A549 (cell line): ENCODE measurements around the gene TNFSF15. TPM values are rescaled to one million over a fixed set of nuclear protein-coding genes. Genes with fewer than 3 reads are reported as not detected.

ENCODE experiments used
- ATAC-seq, 2 experiments: fragments of 200-7000 bp in 1 of 2; fragments of >200 bp in 1 of 2; cut with Nextera tagmentation in 1 of 2; cut with Tn5 transposase in 1 of 2; 3 replicates each; pipeline versions ENCODE4 v1.8.0 to v1.9.1; 2018 to 2020; ENCODE audit warnings: mild to moderate bottlenecking in 1 of 2, moderate library complexity in 1 of 2
- CTCF ChIA-PET: fragments of 300-600 bp; sonication (Branson Sonifier 250); formaldehyde crosslinking; extraction: SDS; loops from one replicate; lab custom pipeline; 2021; ENCODE audit warnings: antibody characterized with exemption, inconsistent platforms; lab: Yijun Ruan, JAX
- POLR2A ChIA-PET: fragments of 350-600 bp; formaldehyde crosslinking; extraction: SDS; loops from one replicate; lab custom pipeline; 2021; ENCODE audit warnings: antibody characterized with exemption, inconsistent platforms; lab: Yijun Ruan, JAX
- DNase-seq, 2 experiments: peaks; one replicate each; pipeline versions ENCODE4 v3.0.0 to v3.0.0-alpha.2; 2011 to 2016; ENCODE audit warnings: low read depth in 1 of 2, low spot score in 1 of 2
- FAIRE-seq: peaks from 2 replicates; lab custom pipeline; 2011; peaks lifted over from hg19 to GRCh38; lab: Jason Lieb, UNC
- H3K27ac ChIP-seq, 2 experiments: fragments of >200 bp; sonication (Bioruptor Twin); formaldehyde crosslinking; 3 replicates each; pipeline ENCODE4 v1.5.1; 2016 to 2017
- H3K4me1 ChIP-seq: fragments of >200 bp; sonication (Bioruptor Twin); formaldehyde crosslinking; 3 replicates; pipeline ENCODE4 v1.6.1; 2016
- H3K4me2 ChIP-seq: fragments of >200 bp; sonication (Bioruptor Twin); formaldehyde crosslinking; 3 replicates; pipeline ENCODE4 v1.6.1; 2016
- H3K4me3 ChIP-seq: fragments of >200 bp; sonication (Bioruptor Twin); formaldehyde crosslinking; 3 replicates; pipeline ENCODE4 v1.5.1; 2016
- H3K9me3 ChIP-seq: fragments of >200 bp; sonication (Bioruptor Twin); formaldehyde crosslinking; 3 replicates; pipeline ENCODE4 v1.6.1; 2016
- BHLHE40 ChIP-seq: IDR thresholded peaks from 2 replicates; pipeline ENCODE4 v1.6.1; 2012; ENCODE audit warnings: low read depth, low read length, inconsistent platforms
- CBX2 ChIP-seq: fragments of 200-600 bp; sonication (generic); IDR thresholded peaks from 2 replicates; pipeline ENCODE4 v1.6.1; 2016; ENCODE audit warnings: low read depth, mild to moderate bottlenecking, borderline replicate concordance
- CHD2 ChIP-seq: fragments of 150-350 bp; IDR thresholded peaks from 2 replicates; pipeline ENCODE4 v1.6.1; 2014; ENCODE audit warnings: low read length; ENCODE audit not compliant: partially characterized antibody
- CHD4 ChIP-seq: fragments of 200-600 bp; sonication (generic); IDR thresholded peaks from 2 replicates; pipeline ENCODE4 v1.6.1; 2016; ENCODE audit warnings: antibody characterized with exemption, mild to moderate bottlenecking, borderline replicate concordance
- EHF ChIP-seq: fragments of 250-450 bp; sonication (Bioruptor Pico); IDR thresholded peaks from 2 replicates; pipeline ENCODE4 v1.5.0; 2020; ENCODE audit warnings: mild to moderate bottlenecking
- FOSL2 ChIP-seq, 2 experiments: fragments of 450-650 bp in 1 of 2; fragments of >200 bp in 1 of 2; sonication (Bioruptor Twin) in 1 of 2; formaldehyde crosslinking; IDR thresholded peaks; 2 replicates each; pipeline versions ENCODE4 v1.5.0 to v1.6.1; 2016 to 2020; ENCODE audit warnings: mild to moderate bottlenecking in 1 of 2, moderate library complexity in 1 of 2
- HEYL ChIP-seq: fragments of 250-450 bp; sonication (Bioruptor Pico); IDR thresholded peaks from 2 replicates; pipeline ENCODE4 v1.8.0; 2021; ENCODE audit warnings: mild to moderate bottlenecking, moderate library complexity
- HOXB13 ChIP-seq: fragments of 250-450 bp; sonication (Bioruptor Pico); IDR thresholded peaks from 2 replicates; pipeline ENCODE4 v1.5.0; 2020; ENCODE audit warnings: low read depth, mild to moderate bottlenecking, moderate library complexity
- JUN ChIP-seq, 2 experiments: fragments of >200 bp; sonication (Bioruptor Twin); formaldehyde crosslinking; IDR thresholded peaks; 2 replicates in 1 of 2; 3 replicates in 1 of 2; pipeline ENCODE4 v1.6.1; 2016 to 2017
- KDM1A ChIP-seq: fragments of 200-600 bp; sonication (generic); IDR thresholded peaks from 2 replicates; pipeline ENCODE4 v1.6.1; 2016; ENCODE audit warnings: low read depth, mild to moderate bottlenecking
- MAFK ChIP-seq: fragments of 450-650 bp; IDR thresholded peaks from 2 replicates; pipeline ENCODE4 v1.6.1; 2014; ENCODE audit not compliant: partially characterized antibody
- MYC ChIP-seq: IDR thresholded peaks from 2 replicates; pipeline ENCODE4 v1.6.1; 2012; ENCODE audit warnings: mild to moderate bottlenecking, inconsistent platforms, low read length, improper control_type of control experiment, borderline replicate concordance
- NFE2L2 ChIP-seq: fragments of 150-350 bp; conservative IDR thresholded peaks from 2 replicates; pipeline ENCODE4 v1.6.1; 2014; ENCODE audit warnings: low read length
- NR3C1 ChIP-seq: fragments of >200 bp; sonication (Bioruptor Twin); formaldehyde crosslinking; IDR thresholded peaks from 3 replicates; pipeline ENCODE4 v1.6.1; 2017
- PHF8 ChIP-seq: fragments of 200-600 bp; sonication (generic); IDR thresholded peaks from 2 replicates; pipeline ENCODE4 v1.6.1; 2016; ENCODE audit warnings: low read depth, mild to moderate bottlenecking, antibody characterized with exemption, moderate library complexity, borderline replicate concordance
- POLR2A ChIP-seq: IDR thresholded peaks from 2 replicates; pipeline ENCODE4 v1.6.1; 2012; ENCODE audit warnings: mild to moderate bottlenecking, low read length
- RARB ChIP-seq: fragments of 250-450 bp; sonication (Bioruptor Pico); IDR thresholded peaks from 2 replicates; pipeline ENCODE4 v1.8.0; 2021; ENCODE audit warnings: mild to moderate bottlenecking, moderate library complexity
- SMC3 ChIP-seq: fragments of >200 bp; sonication (Bioruptor Twin); formaldehyde crosslinking; IDR thresholded peaks from 3 replicates; pipeline ENCODE4 v1.6.1; 2018; ENCODE audit warnings: inconsistent platforms
- SREBF2 ChIP-seq: fragments of 450-650 bp; IDR thresholded peaks from 2 replicates; pipeline ENCODE4 v1.6.1; 2014; ENCODE audit warnings: mild to moderate bottlenecking, moderate library complexity
- ZC3H11A ChIP-seq: fragments of 450-650 bp; IDR thresholded peaks from 2 replicates; pipeline ENCODE4 v1.6.1; 2014; ENCODE audit warnings: antibody characterized with exemption, mild to moderate bottlenecking
- ZNF302 ChIP-seq: fragments of 250-450 bp; sonication (Bioruptor Pico); IDR thresholded peaks from 2 replicates; pipeline ENCODE4 v1.9.0; 2021; ENCODE audit warnings: inconsistent platforms, mild to moderate bottlenecking, moderate library complexity
- WGBS: methylation state at CpG from one replicate; pipeline ENCODE4 v1.1.6; 2017; ENCODE audit errors: missing lambda C conversion rate; 5-methylcytosine and 5-hydroxymethylcytosine counted together
- polyA plus RNA-seq, 4 experiments: library from polyadenylated mRNA; depleted of rRNA in 3 of 4; stranded (reverse); fragments of >200 nt; fragmentation: RNase III in 1 of 4; extraction: RNeasy Plus Mini Kit Qiagen cat#74134 plus additional on column Dnase treatment in 1 of 4; gene quantifications; 2 replicates in 3 of 4; 3 replicates in 1 of 4; pipeline ENCODE4 v1.2.3, GENCODE V29; 2011 to 2017
- TF ChIP-seq, protein P1 (sequence below): fragments of >200 bp; sonication (Bioruptor Twin); formaldehyde crosslinking; IDR thresholded peaks from 3 replicates; pipeline ENCODE4 v1.6.1; 2016
- TF ChIP-seq, protein P2 (sequence below): fragments of 250-450 bp; sonication (Bioruptor Pico); IDR thresholded peaks from 2 replicates; pipeline ENCODE4 v1.5.0; 2020; ENCODE audit warnings: low read depth, mild to moderate bottlenecking, moderate library complexity

Gene TNFSF15
- polyA plus RNA-seq, 2 of the 4 experiments (the other 2 are of a cell fraction), result 2.8 to 5.6 TPM

DNA sequence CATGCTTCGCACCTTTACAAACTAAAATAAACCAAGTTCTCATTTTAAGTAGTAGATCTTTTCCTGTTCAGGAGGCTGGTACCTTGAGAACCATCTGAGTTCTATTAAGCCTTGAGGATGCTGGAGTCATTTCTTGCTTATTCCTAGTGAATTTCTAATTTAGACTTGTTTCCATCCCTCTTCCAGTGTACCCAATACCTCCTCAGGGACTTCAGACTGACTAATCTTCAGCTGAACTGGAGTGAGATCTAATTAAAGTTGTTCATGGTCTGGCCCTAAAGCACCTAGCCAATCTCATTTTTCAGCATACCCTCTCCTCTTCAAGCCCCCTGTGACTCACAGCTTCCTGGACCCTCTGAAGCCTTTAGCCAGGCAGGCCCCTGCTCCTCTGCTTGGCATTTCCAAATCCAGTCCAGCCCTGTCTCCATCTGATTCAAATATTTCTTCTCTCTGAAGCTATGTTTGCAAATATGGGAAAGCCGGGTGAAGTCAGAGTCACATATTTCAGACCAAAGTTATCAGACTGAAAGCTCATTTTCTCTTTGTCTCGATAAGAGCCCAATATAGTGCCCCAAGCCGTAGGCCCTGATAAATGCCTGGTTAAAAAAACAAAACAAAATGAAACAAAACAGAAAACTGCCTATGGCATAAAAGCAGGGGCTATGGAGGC, 19.4 kb upstream of the TNFSF15 start:
- Histone ChIP-seq H3K27ac (no peak overlapping the region), H3K9me3 (no peaks in the 10 kb centered on the region), H3K4me1 (no peaks in the 10 kb centered on the region), H3K4me3 (no peak overlapping the region)
- DNase-seq (no peak), FAIRE-seq (no peak)
- ChIA-PET POLR2A (no interaction called here), CTCF (interaction anchor here (1.0 to 1.6 kb wide), 4 partner anchors 15 to 83 kb away, joined by 3 to 4 read pairs (median 4); no protein-coding TSS in a partner anchor)
- 44% methylated on average over 4 of the region's 4 CpGs for WGBS
- TF ChIP-seq SREBF2 (no peak), CHD4 (no peak), POLR2A (no peak), BHLHE40 (no peak), MYC (no peak), HOXB13 (CRISPR knock-in tag) (no peak), EHF (CRISPR knock-in tag) (no peak), NFE2L2 (no peak), CHD2 (no peak), RARB (no peak), CBX2 (no peak), PHF8 (no peak), MAFK (no peak), FOSL2 (IDR thresholded peaks at IDR 0.05) (no peak), FOSL2 (CRISPR knock-in tag; IDR thresholded peaks at IDR 0.05) (no peak), SMC3 (no peak), HEYL (CRISPR knock-in tag) (no peak)
- TF ChIP-seq, protein P1, sequence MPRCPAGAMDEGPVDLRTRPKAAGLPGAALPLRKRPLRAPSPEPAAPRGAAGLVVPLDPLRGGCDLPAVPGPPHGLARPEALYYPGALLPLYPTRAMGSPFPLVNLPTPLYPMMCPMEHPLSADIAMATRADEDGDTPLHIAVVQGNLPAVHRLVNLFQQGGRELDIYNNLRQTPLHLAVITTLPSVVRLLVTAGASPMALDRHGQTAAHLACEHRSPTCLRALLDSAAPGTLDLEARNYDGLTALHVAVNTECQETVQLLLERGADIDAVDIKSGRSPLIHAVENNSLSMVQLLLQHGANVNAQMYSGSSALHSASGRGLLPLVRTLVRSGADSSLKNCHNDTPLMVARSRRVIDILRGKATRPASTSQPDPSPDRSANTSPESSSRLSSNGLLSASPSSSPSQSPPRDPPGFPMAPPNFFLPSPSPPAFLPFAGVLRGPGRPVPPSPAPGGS, result no peak
- TF ChIP-seq, all 56 proteins: peak for 0
- ATAC-seq, result no peak
- no peak overlapping the region for H3K4me2 ChIP-seq

DNA sequence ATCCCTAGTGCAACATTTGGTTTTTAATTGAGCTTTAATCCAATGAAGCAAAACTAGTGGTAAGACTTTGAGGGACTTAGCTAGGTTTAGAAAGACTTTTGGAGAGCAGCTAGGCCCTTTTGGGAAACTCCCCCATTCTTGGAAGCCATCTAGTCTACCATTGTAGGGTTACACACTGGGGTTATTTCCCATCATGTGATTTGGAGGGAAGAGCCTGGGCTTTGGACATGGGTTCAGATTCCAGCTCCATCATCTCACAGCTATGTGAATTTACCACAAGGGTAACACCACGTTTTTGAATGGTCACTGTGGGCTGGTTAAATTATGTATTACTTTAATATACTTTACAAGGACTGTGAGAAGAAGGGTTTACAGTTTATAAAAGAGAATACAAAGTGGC, 18.3 kb upstream of the TNFSF15 start:
- ATAC-seq, result no peak
- Histone ChIP-seq H3K9me3 (no peaks in the 10 kb centered on the region), H3K4me1 (no peaks in the 10 kb centered on the region), H3K4me3 (no peak overlapping the region), H3K27ac (no peak overlapping the region), H3K4me2 (no peak overlapping the region)
- 0% methylated on average over 1 of the region's 1 CpG for WGBS
- CTCF ChIA-PET, result interaction anchor here (0.7 to 1.6 kb wide), 4 partner anchors 16 to 190 kb away, joined by 3 to 9 read pairs (median 4); no protein-coding TSS in a partner anchor
- no peak for FAIRE-seq
- POLR2A ChIA-PET, result no interaction called here
- no peak for TF ChIP-seq ZNF302
- no peak for TF ChIP-seq JUN (IDR thresholded peaks at IDR 0.05)
- no peak for TF ChIP-seq SREBF2
- no peak for TF ChIP-seq SMC3
- TF ChIP-seq, protein P2, sequence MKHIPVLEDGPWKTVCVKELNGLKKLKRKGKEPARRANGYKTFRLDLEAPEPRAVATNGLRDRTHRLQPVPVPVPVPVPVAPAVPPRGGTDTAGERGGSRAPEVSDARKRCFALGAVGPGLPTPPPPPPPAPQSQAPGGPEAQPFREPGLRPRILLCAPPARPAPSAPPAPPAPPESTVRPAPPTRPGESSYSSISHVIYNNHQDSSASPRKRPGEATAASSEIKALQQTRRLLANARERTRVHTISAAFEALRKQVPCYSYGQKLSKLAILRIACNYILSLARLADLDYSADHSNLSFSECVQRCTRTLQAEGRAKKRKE (CRISPR knock-in tag), result no peak
- DNase-seq, result no peak

DNA sequence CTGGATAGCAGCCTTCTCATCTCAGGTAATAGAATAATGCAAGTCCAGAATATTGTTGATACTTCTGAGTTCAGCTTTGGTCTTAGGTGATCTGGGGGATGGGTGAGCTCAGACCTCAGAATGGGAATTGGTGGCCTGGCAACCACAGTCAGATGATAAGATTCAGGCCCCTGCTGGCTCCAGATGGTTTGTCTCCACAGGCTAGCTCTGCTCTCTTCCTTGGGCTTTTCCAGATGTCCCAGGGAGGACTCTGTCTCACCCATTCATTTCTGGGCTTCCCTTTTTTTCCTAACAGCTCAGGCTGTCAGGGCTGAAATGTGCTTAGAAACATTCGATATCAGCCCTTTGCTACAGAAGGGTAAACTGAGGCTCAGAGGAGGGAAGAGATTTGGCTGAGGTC, 17.6 kb upstream of the TNFSF15 start:
- Histone ChIP-seq H3K9me3 (no peaks in the 10 kb centered on the region), H3K4me3 (no peak overlapping the region), H3K4me1 (no peaks in the 10 kb centered on the region), H3K27ac (no peak overlapping the region), H3K4me2 (no peak overlapping the region)
- no peak for TF ChIP-seq KDM1A
- no peak for TF ChIP-seq NR3C1
- TF ChIP-seq ZC3H11A, result no peak
- TF ChIP-seq ZNF302, result no peak
- no peak for FAIRE-seq
- no peak for DNase-seq
- ChIA-PET POLR2A (no interaction called here), CTCF (interaction anchor here (1.1 to 1.6 kb wide), 3 partner anchors 84 to 191 kb away, joined by 3 to 9 read pairs (median 4); no protein-coding TSS in a partner anchor)
- WGBS, result 65% methylated on average over 1 of the region's 1 CpG
- ATAC-seq, result no peak
